Right lobe of liver (tissue), 6 donors: ENCODE data around the gene ARHGEF33. TPM values are rescaled to one million over a fixed set of nuclear protein-coding genes. Genes with fewer than 3 reads are reported as not detected.

Source experiments
- ATAC-seq, 4 donors: fragments of 200-7000 bp; cut with Tn5 transposase; one replicate each; pipeline ENCODE4 v1.9.1; 2020; ENCODE audit warnings: mild to moderate bottlenecking in 4 of 4, moderate library complexity in 4 of 4
- DNase-seq, 3 donors: peaks; one replicate each; pipeline ENCODE4 v3.0.0-alpha.2; 2020
- H3K27ac ChIP-seq, 3 donors: fragments of 200-600 bp; one replicate each; pipeline ENCODE4 v1.8.0; 2022
- H3K27me3 ChIP-seq, 2 donors: fragments of 200-600 bp; one replicate each; pipeline ENCODE4 v1.8.0; 2022
- H3K36me3 ChIP-seq, 4 donors: fragments of 200-600 bp; sonication (generic) in 1 of 4; one replicate each; pipeline versions ENCODE4 v1.5.1 to v1.8.0; 2017 to 2022; ENCODE audit warnings: control low read depth in 1 of 4
- H3K4me1 ChIP-seq, 4 donors: fragments of 200-600 bp; sonication (generic) in 1 of 4; one replicate each; pipeline versions ENCODE4 v1.5.1 to v1.8.0; 2017 to 2022; ENCODE audit warnings: control low read depth in 1 of 4
- H3K4me3 ChIP-seq, 3 donors: fragments of 200-600 bp; one replicate each; pipeline ENCODE4 v1.8.0; 2022
- H3K9me3 ChIP-seq, 4 donors: fragments of 200-600 bp; sonication (generic) in 1 of 4; one replicate each; pipeline versions ENCODE4 v1.5.1 to v1.8.0; 2017 to 2022; ENCODE audit warnings: control low read depth in 1 of 4
- CTCF ChIP-seq, 4 donors: fragments of 200-600 bp in 3 of 4; fragments of 450-650 bp in 1 of 4; IDR thresholded peaks; one replicate each; pipeline versions ENCODE4 v1.5.1 to v1.8.0; 2016 to 2022; ENCODE audit warnings: antibody characterized with exemption in 4 of 4, mild to moderate bottlenecking in 2 of 4
- POLR2A ChIP-seq: fragments of 450-650 bp; IDR thresholded peaks from one replicate; pipeline ENCODE4 v1.6.1; 2017; ENCODE audit warnings: antibody characterized with exemption, mild to moderate bottlenecking
- WGBS: methylation state at CpG from one replicate; pipeline ENCODE4 v1.1.6; 2018; ENCODE audit warnings: low coverage, low lambda C conversion rate; ENCODE audit not compliant: insufficient coverage; ENCODE audit errors: missing lambda C conversion rate; 5-methylcytosine and 5-hydroxymethylcytosine counted together
- intact Hi-C, 2 donors: fragments of 100-400 bp; cut with DNase I; formaldehyde crosslinking; loops; one replicate each; pipeline versions ENCODE4 v1.11.2 to v1.14.1; 2022
- total RNA-seq, 6 experiments: library from RNA; depleted of rRNA in 2 of 6; stranded (reverse); fragments of >200 nt in 2 of 6; fragmentation: NEBNext Ultra II Directional in 3 of 6; extraction: Animal tissue kit (Norgen Biotek cat#: 25700) in 3 of 6; gene quantifications; one replicate each; pipeline versions ENCODE4 v1.1.0 to v1.2.4, GENCODE V29; 2016 to 2023
- donor health status: DM: no; HTN: yes; CAD: no.
- donor health status: DM: no; HTN: no; CAD: no.
- donor health status: DM: no; HTN: no; CAD: no.
- donor health status: DM: no; HTN: yes; CAD: no.
- donor health status: DM: no; HTN: yes; CAD: no.

The ARHGEF33 gene
- total RNA-seq, 6 experiments from 2014 or later: 0.11 to 0.56 (median 0.29) TPM; not detected in 2

- intact Hi-C loops: no loop called here
- no peaks in the 10 kb centered on the region for H3K4me1 ChIP-seq
- ATAC-seq (no peak), DNase-seq (no peak)
- H3K27ac ChIP-seq: no peak overlapping the region
- H3K27me3 ChIP-seq: no peaks in the 10 kb centered on the region
- H3K9me3 ChIP-seq: no peaks in the 10 kb centered on the region
- H3K36me3 ChIP-seq: peaks cover 0 to 13% (median 2%) of the 10 kb centered on the region in 4 donors
- TF ChIP-seq CTCF (IDR thresholded peaks at IDR 0.05) (no peak), POLR2A (no peak)
- no peak overlapping the region for H3K4me3 ChIP-seq
Measured at GRCh38 chr2:39017334-39017733, 127.7 kb downstream of the ARHGEF33 start.

GRCh38 chr2:39018638-39019037, 129.0 kb downstream of the ARHGEF33 start:
- ATAC-seq: peak in 1 of 4 donors; percentile 37
- intact Hi-C loops: no loop called here

GRCh38 chr2:39020383-39020782, 130.7 kb downstream of the ARHGEF33 start:
- H3K9me3 ChIP-seq: no peaks in the 10 kb centered on the region
- H3K36me3 ChIP-seq: peaks cover 0 to 14% (median 0%) of the 10 kb centered on the region in 4 donors
- DNase-seq (no peak), ATAC-seq (no peak)
- TF ChIP-seq CTCF (IDR thresholded peaks at IDR 0.05) (no peak), POLR2A (no peak)
- H3K4me1 ChIP-seq: no peaks in the 10 kb centered on the region
- intact Hi-C loops: no loop called here
- H3K27me3 ChIP-seq: no peaks in the 10 kb centered on the region
- H3K4me3 ChIP-seq: no peak overlapping the region
- H3K27ac ChIP-seq: no peak overlapping the region

More at GRCh38 chr2:39018638-39019037, 129.0 kb downstream of the ARHGEF33 start:
- Histone ChIP-seq H3K4me1 (no peaks in the 10 kb centered on the region), H3K4me3 (no peak overlapping the region), H3K27ac (peak overlapping the region in 1 of 3 donors; percentile 4), H3K9me3 (no peaks in the 10 kb centered on the region), H3K36me3 (peaks cover 0 to 19% (median 0%) of the 10 kb centered on the region in 4 donors), H3K27me3 (no peaks in the 10 kb centered on the region)
- no peak for DNase-seq
- no peak for TF ChIP-seq POLR2A
- no peak for TF ChIP-seq CTCF (IDR thresholded peaks at IDR 0.05)
- WGBS: 69% methylated on average over 4 of the region's 4 CpGs

- TF ChIP-seq POLR2A (no peak), CTCF (IDR thresholded peaks at IDR 0.05) (no peak)
- no peak for DNase-seq
- Histone ChIP-seq H3K27ac (no peak overlapping the region), H3K27me3 (no peaks in the 10 kb centered on the region), H3K4me1 (no peaks in the 10 kb centered on the region), H3K36me3 (peaks cover 0 to 14% (median 0%) of the 10 kb centered on the region in 4 donors), H3K4me3 (no peak overlapping the region), H3K9me3 (no peaks in the 10 kb centered on the region)
- WGBS: 75% methylated on average over 6 of the region's 6 CpGs
- ATAC-seq: no peak
- intact Hi-C loops: no loop called here
Measured at GRCh38 chr2:39022642-39023235, 133.1 kb downstream of the ARHGEF33 start.

GRCh38 chr2:39023649-39024048, 134.0 kb downstream of the ARHGEF33 start:
- TF ChIP-seq CTCF (IDR thresholded peaks at IDR 0.05) (no peak), POLR2A (no peak)
- 87% methylated on average over 3 of the region's 3 CpGs for WGBS
- Histone ChIP-seq H3K36me3 (peaks cover 0 to 14% (median 0%) of the 10 kb centered on the region in 4 donors), H3K4me1 (no peaks in the 10 kb centered on the region), H3K4me3 (no peak overlapping the region), H3K9me3 (no peaks in the 10 kb centered on the region), H3K27me3 (no peaks in the 10 kb centered on the region), H3K27ac (no peak overlapping the region)
- no peak for ATAC-seq
- intact Hi-C loops: no loop called here
- no peak for DNase-seq
